ENCODE results near the gene REST.

DNA sequence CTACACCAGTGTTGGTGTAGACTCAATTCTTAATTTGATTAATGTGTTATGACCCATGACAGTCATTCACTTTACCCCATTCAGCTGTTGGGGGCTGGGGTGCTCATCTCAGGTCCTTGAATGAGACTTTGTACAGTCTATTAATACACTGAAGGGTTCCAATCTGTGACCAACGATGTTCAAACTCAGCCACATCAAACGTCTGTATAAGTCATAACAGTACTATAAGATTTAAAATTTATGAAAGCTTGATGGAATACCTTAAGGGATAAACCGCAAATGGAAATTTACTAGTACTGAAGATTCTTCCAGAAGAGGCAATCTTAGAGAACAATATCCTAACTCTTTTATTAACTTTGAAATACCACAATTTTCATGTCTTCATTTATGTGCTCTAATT lies 33.7 kb downstream of the REST start:
- TF ChIP-seq, protein P1, sequence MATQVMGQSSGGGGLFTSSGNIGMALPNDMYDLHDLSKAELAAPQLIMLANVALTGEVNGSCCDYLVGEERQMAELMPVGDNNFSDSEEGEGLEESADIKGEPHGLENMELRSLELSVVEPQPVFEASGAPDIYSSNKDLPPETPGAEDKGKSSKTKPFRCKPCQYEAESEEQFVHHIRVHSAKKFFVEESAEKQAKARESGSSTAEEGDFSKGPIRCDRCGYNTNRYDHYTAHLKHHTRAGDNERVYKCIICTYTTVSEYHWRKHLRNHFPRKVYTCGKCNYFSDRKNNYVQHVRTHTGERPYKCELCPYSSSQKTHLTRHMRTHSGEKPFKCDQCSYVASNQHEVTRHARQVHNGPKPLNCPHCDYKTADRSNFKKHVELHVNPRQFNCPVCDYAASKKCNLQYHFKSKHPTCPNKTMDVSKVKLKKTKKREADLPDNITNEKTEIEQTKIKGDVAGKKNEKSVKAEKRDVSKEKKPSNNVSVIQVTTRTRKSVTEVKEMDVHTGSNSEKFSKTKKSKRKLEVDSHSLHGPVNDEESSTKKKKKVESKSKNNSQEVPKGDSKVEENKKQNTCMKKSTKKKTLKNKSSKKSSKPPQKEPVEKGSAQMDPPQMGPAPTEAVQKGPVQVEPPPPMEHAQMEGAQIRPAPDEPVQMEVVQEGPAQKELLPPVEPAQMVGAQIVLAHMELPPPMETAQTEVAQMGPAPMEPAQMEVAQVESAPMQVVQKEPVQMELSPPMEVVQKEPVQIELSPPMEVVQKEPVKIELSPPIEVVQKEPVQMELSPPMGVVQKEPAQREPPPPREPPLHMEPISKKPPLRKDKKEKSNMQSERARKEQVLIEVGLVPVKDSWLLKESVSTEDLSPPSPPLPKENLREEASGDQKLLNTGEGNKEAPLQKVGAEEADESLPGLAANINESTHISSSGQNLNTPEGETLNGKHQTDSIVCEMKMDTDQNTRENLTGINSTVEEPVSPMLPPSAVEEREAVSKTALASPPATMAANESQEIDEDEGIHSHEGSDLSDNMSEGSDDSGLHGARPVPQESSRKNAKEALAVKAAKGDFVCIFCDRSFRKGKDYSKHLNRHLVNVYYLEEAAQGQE (IDR thresholded peaks at IDR 0.05; ENCODE audit: low read depth), result no peak
- TF ChIP-seq YY1 (IDR thresholded peaks at IDR 0.05; ENCODE audit: low read depth) (no peak), TCF12 (IDR thresholded peaks at IDR 0.05; ENCODE audit: low read depth) (no peak), TAF1 (IDR thresholded peaks at IDR 0.05; ENCODE audit: low read depth) (no peak), RAD21 (IDR thresholded peaks at IDR 0.05; ENCODE audit: low read depth) (no peak), CREB1 (IDR thresholded peaks at IDR 0.05; ENCODE audit: low read depth) (no peak), EP300 (IDR thresholded peaks at IDR 0.05; ENCODE audit: borderline replicate concordance) (no peak), CEBPB (IDR thresholded peaks at IDR 0.05) (no peak), EGR1 (IDR thresholded peaks at IDR 0.05) (no peak), NFIC (IDR thresholded peaks at IDR 0.05) (no peak), TEAD4 (IDR thresholded peaks at IDR 0.05) (no peak)
- TF ChIP-seq, protein P2, sequence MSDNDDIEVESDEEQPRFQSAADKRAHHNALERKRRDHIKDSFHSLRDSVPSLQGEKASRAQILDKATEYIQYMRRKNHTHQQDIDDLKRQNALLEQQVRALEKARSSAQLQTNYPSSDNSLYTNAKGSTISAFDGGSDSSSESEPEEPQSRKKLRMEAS (IDR thresholded peaks at IDR 0.05), result no peak
- TF ChIP-seq, protein P3, sequence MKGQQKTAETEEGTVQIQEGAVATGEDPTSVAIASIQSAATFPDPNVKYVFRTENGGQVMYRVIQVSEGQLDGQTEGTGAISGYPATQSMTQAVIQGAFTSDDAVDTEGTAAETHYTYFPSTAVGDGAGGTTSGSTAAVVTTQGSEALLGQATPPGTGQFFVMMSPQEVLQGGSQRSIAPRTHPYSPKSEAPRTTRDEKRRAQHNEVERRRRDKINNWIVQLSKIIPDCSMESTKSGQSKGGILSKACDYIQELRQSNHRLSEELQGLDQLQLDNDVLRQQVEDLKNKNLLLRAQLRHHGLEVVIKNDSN (IDR thresholded peaks at IDR 0.05), result no peak
